ENCODE measurements around the gene TNPO3.

- TF ChIP-seq EZH2 (IDR thresholded peaks at IDR 0.05) (no peak), POLR2AphosphoS5 (IDR thresholded peaks at IDR 0.05; ENCODE audit: borderline replicate concordance, low read depth, low read length) (no peak)
Measured at GRCh38 chr7:128910569-128910945, 144.4 kb downstream of the TNPO3 start, which contains the start of gene KCP.
